ENCODE data around the gene TFEB. TPM values are rescaled to one million over a fixed set of nuclear protein-coding genes. Genes with fewer than 3 reads are reported as not detected.

Gene TFEB
- total RNA-seq, 2 experiments from 2014 or later, result 14.9 to 15.0 TPM

DNA sequence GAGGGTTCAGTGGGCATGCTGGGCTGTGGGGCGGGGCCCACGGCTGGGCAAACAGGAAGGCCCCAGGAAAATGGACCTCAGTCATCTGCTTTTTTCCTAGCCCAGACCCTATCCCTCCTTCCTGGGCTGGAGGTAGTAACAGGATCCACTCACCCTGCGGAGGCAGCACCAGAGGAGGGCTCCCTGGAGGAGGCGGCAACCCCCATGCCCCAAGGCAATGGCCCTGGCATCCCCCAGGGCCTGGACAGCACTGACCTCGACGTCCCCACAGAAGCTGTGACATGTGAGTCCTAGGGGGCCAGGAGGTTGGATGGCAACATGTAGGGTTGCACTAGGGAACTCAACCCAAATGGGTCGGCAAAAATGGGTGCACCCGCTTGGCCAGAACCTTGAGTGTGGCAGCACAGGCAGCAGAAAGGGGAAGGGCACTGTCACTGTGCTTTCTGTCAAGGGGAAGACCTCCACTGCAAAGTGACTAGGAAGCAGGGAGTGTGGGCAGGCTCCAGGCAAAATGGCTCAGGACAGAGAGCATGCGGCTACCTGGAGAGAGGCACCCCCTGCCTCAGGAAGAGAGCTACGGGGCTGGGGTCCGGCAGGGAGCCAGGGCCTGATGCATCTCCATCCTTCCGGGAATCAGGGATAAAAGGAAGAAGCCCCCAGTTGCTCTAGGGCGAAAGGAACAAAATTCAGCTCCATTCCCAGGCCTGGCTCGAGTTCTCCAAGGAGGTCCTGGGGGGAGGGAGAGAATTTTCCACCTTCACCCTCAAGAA is 89.2 kb downstream of the TFEB start:
- CTCF ChIA-PET, result interaction anchor here (0.9 kb wide), 1 partner anchor 37 kb away, joined by 4 read pairs; no protein-coding TSS in a partner anchor
- Mint-ChIP-seq H3K4me3 (no peak overlapping the region), H3K27me3 (peaks cover 26% of the 10 kb centered on the region), H3K27ac (no peak overlapping the region), H3K9me3 (no peaks in the 10 kb centered on the region), H3K36me3 (ENCODE audit: low read depth) (no peaks in the 10 kb centered on the region), H3K4me1 (no peaks in the 10 kb centered on the region)
- DNase-seq, result no peak
- POLR2A ChIA-PET, result no interaction called here

DNA sequence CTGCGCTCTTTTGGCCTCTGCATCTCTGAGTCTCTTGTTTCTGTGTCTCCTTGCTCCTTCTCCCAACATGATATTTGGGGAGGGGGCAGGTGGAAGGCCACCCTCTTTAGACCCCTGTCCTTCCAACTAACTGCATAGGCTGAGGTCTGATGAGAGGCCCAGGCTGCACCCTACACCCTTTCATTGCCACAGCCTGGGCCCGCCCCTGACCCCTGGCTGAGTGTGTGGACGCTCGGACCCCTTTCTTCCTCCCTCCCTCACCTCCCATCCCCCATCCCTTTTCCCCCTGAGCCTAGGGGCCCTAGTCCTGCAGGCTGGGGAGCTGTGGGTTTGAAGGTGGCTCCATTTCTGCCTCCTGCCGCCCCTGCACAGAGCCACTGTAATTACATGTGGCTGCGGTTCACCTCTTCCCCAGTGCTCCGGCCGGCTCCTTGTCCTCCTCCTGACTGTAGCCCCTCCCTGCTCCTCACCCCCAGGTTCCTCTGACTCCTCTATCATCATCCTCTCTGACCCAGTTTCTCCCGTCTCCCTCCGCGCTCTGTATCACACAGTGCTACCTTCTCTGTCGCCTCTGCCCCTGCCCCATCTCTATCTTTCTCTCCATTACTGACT is 90.3 kb downstream of the TFEB start:
- ChIA-PET POLR2A (no interaction called here), CTCF (no interaction called here)
- Mint-ChIP-seq H3K4me1 (no peaks in the 10 kb centered on the region), H3K27ac (no peak overlapping the region), H3K27me3 (peaks cover 35% of the 10 kb centered on the region), H3K36me3 (ENCODE audit: low read depth) (no peaks in the 10 kb centered on the region), H3K4me3 (no peak overlapping the region), H3K9me3 (no peaks in the 10 kb centered on the region)
- DNase-seq, result no peak

GRCh38 chr6:41644297-41644879 is 91.0 kb downstream of the TFEB start:
- H3K4me1 Mint-ChIP-seq, result peaks cover 2% of the 10 kb centered on the region
- DNase-seq, result no peak
- no peak overlapping the region for H3K27ac Mint-ChIP-seq
- ChIA-PET CTCF (no interaction called here), POLR2A (no interaction called here)
- no peaks in the 10 kb centered on the region for H3K36me3 Mint-ChIP-seq (ENCODE audit: low read depth)
- H3K27me3 Mint-ChIP-seq, result peaks cover 42% of the 10 kb centered on the region
- H3K4me3 Mint-ChIP-seq, result no peak overlapping the region
- H3K9me3 Mint-ChIP-seq, result no peaks in the 10 kb centered on the region

DNA sequence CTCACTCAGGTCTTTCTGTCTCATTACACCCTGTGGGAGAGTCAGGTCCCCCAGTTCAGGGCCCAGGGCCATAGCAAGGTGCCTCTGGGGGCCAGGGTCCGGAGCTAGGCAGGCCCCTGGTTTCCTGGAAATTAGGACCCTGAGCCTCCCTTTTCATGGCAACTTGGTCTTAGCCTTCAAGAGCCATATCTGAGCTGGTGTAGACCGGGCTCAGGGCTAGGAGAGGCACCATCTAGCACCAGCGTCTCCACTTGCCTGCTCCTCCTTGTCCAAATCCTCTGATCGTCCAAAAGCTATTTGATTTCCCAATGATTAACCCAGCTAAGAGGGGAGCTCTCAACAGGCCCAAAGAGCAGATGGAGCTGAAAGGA is 91.5 kb downstream of the TFEB start:
- Mint-ChIP-seq H3K4me3 (no peak overlapping the region), H3K36me3 (ENCODE audit: low read depth) (no peaks in the 10 kb centered on the region), H3K9me3 (no peaks in the 10 kb centered on the region), H3K4me1 (peaks cover 2% of the 10 kb centered on the region), H3K27me3 (peaks cover 47% of the 10 kb centered on the region), H3K27ac (no peak overlapping the region)
- CTCF ChIA-PET, result no interaction called here
- no peak for DNase-seq
- POLR2A ChIA-PET, result no interaction called here

GRCh38 chr6:41642960-41643898 is 92.2 kb downstream of the TFEB start:
- POLR2A ChIA-PET, result no interaction called here
- no peaks in the 10 kb centered on the region for H3K36me3 Mint-ChIP-seq (ENCODE audit: low read depth)
- CTCF ChIA-PET, result no interaction called here
- no peaks in the 10 kb centered on the region for H3K9me3 Mint-ChIP-seq
- no peak for DNase-seq
- peaks cover 2% of the 10 kb centered on the region for H3K4me1 Mint-ChIP-seq
- H3K27ac Mint-ChIP-seq, result no peak overlapping the region
- peaks cover 49% of the 10 kb centered on the region for H3K27me3 Mint-ChIP-seq
- no peak overlapping the region for H3K4me3 Mint-ChIP-seq

DNA sequence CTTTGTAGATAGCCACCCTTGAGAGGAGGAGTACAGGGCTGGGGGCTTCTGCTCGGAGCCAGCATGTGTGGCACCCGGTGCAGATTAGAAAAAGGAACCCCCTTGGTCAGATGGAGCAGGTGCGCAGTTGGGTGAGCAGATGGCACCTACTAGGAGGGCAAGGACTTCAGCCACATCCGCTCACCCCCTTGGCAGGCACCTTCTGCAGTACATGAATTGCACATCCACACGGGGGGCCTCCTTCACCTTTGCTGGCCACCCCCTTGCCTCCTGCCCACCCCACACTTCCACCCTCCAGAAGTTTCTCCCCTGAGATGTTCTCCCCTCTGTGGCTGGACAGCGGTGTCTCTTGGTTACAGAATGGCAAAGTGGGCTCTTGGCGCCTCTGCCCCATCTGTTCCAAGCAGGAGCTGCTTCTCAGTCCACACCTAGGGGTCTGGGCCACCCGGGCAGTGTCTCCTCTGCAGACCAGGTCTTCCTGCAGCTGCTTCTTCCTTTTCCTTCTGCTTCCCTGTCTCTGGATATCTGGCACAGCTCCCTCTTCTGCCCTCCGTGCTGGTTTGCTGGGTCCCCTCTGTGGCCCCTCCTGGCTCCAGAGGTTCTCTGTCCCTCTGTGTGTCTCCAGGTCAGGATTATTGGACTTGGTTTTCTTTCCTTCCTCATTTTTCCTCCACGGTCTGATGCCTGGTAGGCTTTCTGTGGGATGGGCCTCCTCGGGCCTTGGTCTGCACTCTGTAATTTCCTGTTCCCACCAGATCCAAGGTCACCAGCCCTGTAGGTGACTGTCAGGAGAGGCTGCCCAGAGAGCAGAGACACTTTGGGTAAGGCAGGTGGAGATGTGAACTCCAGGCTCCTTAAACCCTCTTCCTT is 93.1 kb downstream of the TFEB start:
- Mint-ChIP-seq H3K4me1 (peaks cover 5% of the 10 kb centered on the region), H3K27ac (no peak overlapping the region), H3K9me3 (no peaks in the 10 kb centered on the region), H3K36me3 (ENCODE audit: low read depth) (no peaks in the 10 kb centered on the region), H3K27me3 (peaks cover 55% of the 10 kb centered on the region), H3K4me3 (no peak overlapping the region)
- ChIA-PET POLR2A (no interaction called here), CTCF (no interaction called here)
- no peak for DNase-seq

DNA sequence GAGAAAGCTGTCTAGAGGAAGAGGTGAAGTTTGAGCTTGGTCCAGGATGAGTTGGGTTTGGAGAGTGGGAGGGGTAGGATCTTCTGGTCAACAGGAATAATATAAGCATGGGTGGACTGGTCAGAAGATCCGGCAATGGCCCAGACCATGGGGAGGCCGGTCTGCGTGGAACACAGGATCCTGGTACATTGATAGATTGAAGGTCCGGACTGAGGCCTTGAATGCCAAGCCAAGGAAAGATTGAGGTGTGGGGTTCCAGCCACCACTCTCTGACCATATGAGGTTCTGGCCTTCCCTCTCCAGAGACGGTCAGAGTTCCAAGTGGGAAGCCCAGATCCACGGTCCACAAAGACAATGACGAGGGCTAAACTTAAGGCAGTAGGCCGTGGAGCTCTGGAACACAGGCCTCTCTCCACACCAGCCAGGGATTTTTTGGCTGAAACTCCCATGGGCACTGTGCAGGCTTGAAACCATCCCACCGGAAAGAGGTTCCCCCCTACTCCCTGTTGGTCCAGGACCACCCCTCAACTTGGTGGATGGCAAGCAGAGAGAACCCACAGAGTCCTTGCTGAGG is 94.0 kb downstream of the TFEB start:
- no peak for DNase-seq
- no peak overlapping the region for H3K4me3 Mint-ChIP-seq
- ChIA-PET POLR2A (no interaction called here), CTCF (interaction anchor here (0.5 kb wide), 1 partner anchor 18 kb away, joined by 4 read pairs; no protein-coding TSS in a partner anchor)
- peaks cover 5% of the 10 kb centered on the region for H3K4me1 Mint-ChIP-seq
- no peak overlapping the region for H3K27ac Mint-ChIP-seq
- peaks cover 58% of the 10 kb centered on the region for H3K27me3 Mint-ChIP-seq
- no peaks in the 10 kb centered on the region for H3K9me3 Mint-ChIP-seq
- H3K36me3 Mint-ChIP-seq (ENCODE audit: low read depth), result no peaks in the 10 kb centered on the region

DNA sequence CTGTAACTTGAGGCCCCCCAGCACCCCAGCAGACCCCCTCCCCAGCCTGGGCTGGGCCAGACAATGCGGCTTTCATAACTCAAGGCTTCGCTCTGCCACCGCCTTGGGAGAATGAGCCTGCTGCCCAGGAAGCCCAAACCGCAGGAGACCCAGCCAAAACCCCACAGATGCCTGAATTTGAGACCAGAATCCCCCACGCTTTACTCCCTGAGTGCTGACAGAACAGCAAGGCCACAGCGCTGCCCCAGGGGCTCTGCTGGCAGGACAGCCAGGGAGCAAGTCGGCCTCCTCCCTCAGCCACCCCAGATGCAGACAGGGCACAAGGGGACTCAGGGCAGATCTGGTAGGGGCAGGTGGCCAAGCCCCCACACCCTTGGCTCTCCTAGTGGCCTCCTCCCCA is 95.0 kb downstream of the TFEB start:
- Mint-ChIP-seq H3K36me3 (ENCODE audit: low read depth) (no peaks in the 10 kb centered on the region), H3K4me1 (peaks cover 5% of the 10 kb centered on the region), H3K27ac (no peak overlapping the region), H3K27me3 (peaks cover 63% of the 10 kb centered on the region), H3K9me3 (no peaks in the 10 kb centered on the region), H3K4me3 (no peak overlapping the region)
- CTCF ChIA-PET, result no interaction called here
- no peak for DNase-seq
- POLR2A ChIA-PET, result no interaction called here

- DNase-seq, result no peak
- H3K4me1 Mint-ChIP-seq, result peaks cover 5% of the 10 kb centered on the region
- ChIA-PET CTCF (no interaction called here), POLR2A (no interaction called here)
- no peak overlapping the region for H3K27ac Mint-ChIP-seq
- no peaks in the 10 kb centered on the region for H3K36me3 Mint-ChIP-seq (ENCODE audit: low read depth)
- no peaks in the 10 kb centered on the region for H3K9me3 Mint-ChIP-seq
- H3K27me3 Mint-ChIP-seq, result peaks cover 66% of the 10 kb centered on the region
- H3K4me3 Mint-ChIP-seq, result no peak overlapping the region
These were observed 95.5 kb downstream of the TFEB start for GRCh38 chr6:41639809-41640371.

GRCh38 chr6:41638935-41639808 is 96.2 kb downstream of the TFEB start:
- Mint-ChIP-seq H3K36me3 (ENCODE audit: low read depth) (no peaks in the 10 kb centered on the region), H3K4me1 (peaks cover 5% of the 10 kb centered on the region), H3K9me3 (no peaks in the 10 kb centered on the region), H3K27ac (no peak overlapping the region), H3K4me3 (no peak overlapping the region), H3K27me3 (peaks cover 62% of the 10 kb centered on the region)
- CTCF ChIA-PET, result no interaction called here
- no peak for DNase-seq
- POLR2A ChIA-PET, result no interaction called here

DNA sequence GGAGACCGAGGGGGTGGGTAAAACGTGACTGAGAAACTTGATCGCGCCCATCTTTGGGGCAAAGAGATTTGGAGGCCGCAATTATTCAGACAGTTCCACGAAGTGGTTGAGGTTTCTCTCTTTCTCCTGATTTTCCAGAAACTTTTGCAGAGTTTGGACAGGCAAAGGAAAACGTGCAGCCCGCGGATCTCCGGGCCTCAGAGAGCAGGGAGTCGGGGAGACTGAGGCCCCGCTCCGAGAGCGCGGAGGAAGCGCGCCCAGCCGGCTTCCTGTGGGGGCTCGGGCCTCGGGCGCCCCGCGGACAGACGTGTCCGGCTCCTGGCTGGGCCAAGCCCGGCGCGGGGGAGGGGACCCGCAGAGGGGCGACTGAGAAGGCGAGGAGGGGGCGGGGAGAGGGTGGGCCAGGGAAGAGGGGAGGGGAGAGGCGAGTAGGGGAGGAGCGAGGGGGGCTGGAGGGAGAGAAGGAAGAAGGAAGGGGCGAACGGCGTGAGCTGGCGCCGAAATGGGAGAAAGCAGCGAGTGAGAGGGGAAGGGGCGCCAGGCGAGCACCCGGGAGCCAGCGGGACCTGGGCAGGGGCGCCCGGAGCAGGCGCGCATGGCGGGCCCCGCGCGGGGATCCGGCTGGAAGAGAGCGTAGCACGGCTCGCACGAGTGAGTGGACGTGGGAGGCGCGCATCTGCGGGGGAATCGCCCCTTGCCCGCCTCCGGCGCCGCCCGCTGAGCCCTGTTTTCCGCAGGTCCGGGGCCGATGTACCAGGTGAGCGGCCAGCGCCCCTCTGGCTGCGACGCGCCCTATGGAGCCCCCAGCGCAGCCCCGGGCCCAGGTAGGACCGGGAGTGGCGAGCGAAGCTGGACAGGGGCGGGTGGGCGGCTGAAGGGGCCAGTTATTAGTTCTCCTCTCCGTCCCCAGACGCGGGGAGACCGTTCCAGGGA is 97.1 kb downstream of the TFEB start, which contains the start of gene MDFI:
Gene MDFI, plus strand, starts transcription at position 467 of the 933 bp plus-strand sequence. Its CDS starts 282 bp downstream, at position 749.
- H3K4me3 Mint-ChIP-seq, result no peak within 1 kb of the TSS
- CTCF ChIA-PET, result no interaction called here
- H3K9me3 Mint-ChIP-seq, result no peaks in the 10 kb centered on the region
- H3K4me1 Mint-ChIP-seq, result peaks cover 5% of the 10 kb centered on the region
- H3K27ac Mint-ChIP-seq, result no peak within 1 kb of the TSS
- H3K27me3 Mint-ChIP-seq, result peaks cover 64% of the 10 kb centered on the region
- no peak for DNase-seq
- POLR2A ChIA-PET, result no interaction called here
- no peaks in the 10 kb centered on the region for H3K36me3 Mint-ChIP-seq (ENCODE audit: low read depth)

All from activated CD4-positive, alpha-beta memory T cell treated with anti-CD3 and anti-CD28 coated beads, Interleukin-2, amount 10 ng/mL, durations not matched to agents 7 days and 5 days (primary cell).